ENCODE results near the gene RYR2.
"Not testable (repeated sequence)": the region's sequence is repeated elsewhere in the genome, so short reads cannot be mapped to it uniquely, and the experiment has no call there.

RYR2 gene

DNA sequence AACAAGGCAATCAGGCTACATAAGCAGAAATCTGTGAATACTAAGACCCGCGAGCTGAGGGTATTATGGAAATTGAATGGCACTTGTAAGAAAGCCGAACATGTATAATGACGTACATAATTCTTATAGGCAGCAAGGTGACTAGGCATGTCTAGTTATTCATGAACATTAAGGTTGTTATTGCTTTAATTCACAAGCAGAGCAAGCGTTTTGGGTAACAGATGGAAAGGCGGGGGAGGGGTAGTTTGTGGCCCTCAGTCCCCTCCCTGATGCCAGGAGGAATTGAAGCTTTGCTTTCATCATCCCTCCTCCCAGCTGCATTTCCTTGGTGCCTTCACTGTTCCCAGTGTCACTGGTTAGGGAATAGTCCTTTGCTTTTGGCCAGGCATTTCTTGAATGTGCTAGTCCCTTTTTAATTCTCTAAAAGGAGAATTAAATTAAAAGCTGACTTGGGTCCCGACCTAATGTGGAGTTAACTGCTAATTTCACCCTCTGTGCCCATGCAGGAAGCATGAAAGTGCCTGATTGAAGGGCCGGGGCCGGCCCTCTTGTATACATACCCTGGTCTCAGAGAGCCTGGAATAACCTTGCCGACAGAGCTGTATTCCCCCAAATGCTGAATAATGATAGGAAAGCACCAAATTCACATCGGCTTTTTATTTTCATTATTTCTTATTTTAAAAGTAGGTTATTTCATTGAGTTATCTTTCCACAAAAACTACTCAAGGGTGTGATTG is 42.5 kb downstream of the RYR2 start:
- DNase-seq (ENCODE audit: low read depth), result no peak

- no peak for DNase-seq (ENCODE audit: low read depth)
Measured at GRCh38 chr1:237091691-237092090, 49.7 kb downstream of the RYR2 start.

- DNase-seq (ENCODE audit: low read depth), result no peak
Measured at GRCh38 chr1:237093691-237094090, 51.7 kb downstream of the RYR2 start.

DNA sequence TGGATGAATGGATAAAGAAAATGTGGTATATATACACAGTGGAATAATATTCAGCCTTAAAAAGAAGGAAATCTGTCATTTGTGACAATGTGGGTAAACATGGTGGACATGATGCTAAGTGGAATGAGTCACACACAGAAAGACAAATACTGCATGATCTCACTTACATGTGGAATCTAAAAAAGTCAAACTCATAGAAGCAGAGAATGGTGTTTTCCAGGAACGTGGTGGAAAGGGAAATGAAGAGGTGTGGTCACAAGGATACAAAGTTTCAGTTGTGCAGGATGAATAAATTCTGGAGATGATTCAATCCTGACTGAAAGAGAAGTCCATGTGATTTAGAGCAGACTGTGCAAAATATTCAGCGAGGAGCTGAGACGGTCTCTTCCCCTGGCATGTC is 56.6 kb downstream of the RYR2 start:
- DNase-seq (ENCODE audit: low read depth), result no peak

- no peak for DNase-seq (ENCODE audit: low read depth)
Measured at GRCh38 chr1:237103021-237103420, 61.0 kb downstream of the RYR2 start.

- no peak for DNase-seq (ENCODE audit: low read depth)
Measured at GRCh38 chr1:237104096-237104495, 62.1 kb downstream of the RYR2 start.

GRCh38 chr1:237105826-237106225 is 63.8 kb downstream of the RYR2 start:
- DNase-seq (ENCODE audit: low read depth), result no peak

DNA sequence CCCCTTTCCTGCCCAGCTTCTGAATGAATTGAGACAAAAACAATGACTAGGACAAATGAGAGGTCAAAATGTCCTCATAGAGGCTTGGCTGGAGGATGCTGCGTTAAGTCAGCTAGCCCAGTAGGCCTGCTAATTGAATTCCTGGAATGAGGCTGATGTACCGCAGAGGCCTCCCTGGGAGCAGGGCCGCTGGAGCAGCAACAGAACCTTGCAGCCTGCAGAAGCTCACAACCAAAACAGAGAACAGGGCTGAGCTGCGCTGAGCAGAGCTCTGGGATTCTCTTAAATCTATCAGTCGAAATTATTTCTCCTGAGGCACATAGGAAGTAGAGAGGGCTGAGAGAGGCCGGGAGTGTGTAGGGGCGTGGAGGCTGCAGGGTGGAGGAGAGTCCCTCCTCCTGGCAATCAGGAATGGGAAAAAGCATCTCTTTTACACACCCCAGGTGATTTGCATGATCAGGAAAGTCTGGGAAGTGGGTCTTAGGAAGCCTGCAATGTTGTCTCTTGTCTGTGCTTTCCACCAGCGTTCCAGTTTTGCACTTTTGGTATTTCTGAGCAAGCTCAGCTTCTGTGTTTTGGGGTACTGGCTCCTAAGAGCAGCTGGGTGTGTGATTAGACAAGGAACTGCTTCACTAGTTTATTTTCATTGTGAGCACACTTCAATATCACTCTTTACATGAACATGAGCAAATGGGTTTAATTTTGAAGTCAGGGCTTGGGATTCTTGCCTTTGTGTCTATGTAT is 66.5 kb downstream of the RYR2 start:
- no peak for DNase-seq (ENCODE audit: low read depth)

DNA sequence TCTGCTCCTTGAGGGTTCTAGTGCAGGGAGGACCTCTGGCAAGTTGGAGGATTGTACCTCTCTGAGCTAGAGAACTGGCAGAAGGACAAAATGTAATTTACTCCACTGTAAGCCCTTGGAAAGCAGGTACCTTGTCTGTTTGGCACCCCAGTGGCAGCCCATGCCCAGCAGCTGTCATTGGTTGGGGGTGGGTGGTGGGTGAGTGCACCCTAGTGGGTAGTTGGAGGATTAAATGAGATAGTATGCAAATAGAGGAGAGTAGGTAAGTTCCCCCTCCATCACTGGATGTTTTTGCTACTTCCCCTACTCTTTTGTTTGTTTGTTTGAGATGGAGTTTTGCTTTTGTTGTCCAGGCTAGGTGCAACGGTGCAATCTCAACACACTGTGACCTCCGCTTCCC is 69.8 kb downstream of the RYR2 start:
- no peak for DNase-seq (ENCODE audit: low read depth)

DNA sequence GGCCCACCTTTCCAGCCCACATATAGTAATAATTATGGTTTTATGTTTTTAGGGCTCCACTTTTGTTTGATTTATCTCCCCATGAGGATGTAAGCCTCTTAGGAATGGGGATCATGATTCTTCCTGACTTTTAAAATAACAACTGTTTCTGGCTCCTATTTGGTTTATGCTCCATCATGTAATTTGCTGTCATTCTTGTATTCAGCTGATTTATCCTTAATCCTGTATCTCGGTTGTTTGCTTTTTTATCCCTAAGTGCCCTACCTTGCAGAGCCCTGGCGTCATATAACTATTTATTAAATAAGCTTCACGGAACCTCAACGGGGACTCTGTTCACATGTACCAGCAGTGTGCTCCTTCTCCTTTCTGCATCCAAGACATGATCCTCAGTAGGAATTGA is 70.7 kb downstream of the RYR2 start:
- DNase-seq (ENCODE audit: low read depth), result no peak

- DNase-seq (ENCODE audit: low read depth), result no peak
Measured at GRCh38 chr1:237115035-237115434, 73.1 kb downstream of the RYR2 start.

- DNase-seq (ENCODE audit: low read depth), result no peak
Measured at GRCh38 chr1:237119091-237119490, 77.1 kb downstream of the RYR2 start.

DNA sequence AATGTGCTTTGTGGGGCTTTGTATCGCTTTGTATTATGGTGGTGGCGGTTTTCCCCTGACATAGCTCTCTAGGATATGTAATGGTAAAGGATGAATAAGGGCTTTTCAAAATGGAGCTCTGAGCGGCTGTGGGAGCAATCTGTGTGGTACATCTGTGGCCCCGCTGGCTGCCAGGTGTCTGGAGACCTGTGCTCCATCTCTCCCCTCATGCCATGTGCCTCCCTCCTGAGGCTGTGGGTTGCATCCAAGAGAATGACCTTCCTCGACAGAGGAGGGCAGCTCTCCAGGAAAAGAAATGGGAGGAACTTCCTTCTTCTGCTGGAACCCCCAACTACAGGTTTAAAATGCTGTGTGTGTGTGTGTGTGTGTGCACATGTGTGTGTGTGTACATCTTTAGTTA is 78.7 kb downstream of the RYR2 start:
- DNase-seq (ENCODE audit: low read depth), result no peak

GRCh38 chr1:237124856-237125462 is 83.0 kb downstream of the RYR2 start:
- no peak for DNase-seq (ENCODE audit: low read depth)

- DNase-seq (ENCODE audit: low read depth), result no peak
Measured at GRCh38 chr1:237126180-237126579, 84.2 kb downstream of the RYR2 start.

- DNase-seq (ENCODE audit: low read depth), result not testable (repeated sequence)
Measured at GRCh38 chr1:237127301-237127700, 85.3 kb downstream of the RYR2 start.

DNA sequence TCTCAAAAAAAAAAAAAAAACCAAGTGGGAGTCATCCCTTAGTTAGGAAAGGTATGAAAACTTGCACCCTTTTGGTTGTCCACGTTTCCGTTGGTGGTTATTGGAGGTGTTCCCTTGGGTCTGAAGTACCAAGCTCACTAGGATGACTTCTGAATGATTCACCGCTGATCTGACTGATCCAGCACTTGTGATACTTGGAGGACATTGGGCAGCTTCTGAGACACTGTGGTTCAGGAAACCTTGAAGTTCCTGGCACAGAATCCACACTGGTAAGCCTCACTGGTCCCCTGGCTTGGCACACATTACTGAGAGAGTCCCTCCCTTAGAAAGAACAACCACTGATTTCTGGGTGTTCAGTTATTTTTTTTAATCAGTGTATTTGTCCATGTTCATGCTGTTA is 91.9 kb downstream of the RYR2 start:
- DNase-seq (ENCODE audit: low read depth), result no peak

- DNase-seq (ENCODE audit: low read depth), result no peak
Measured at GRCh38 chr1:237134929-237135328, 92.9 kb downstream of the RYR2 start.

- no peak for DNase-seq (ENCODE audit: low read depth)
Measured at GRCh38 chr1:237138551-237138950, 96.6 kb downstream of the RYR2 start.

GRCh38 chr1:237139732-237140131 is 97.7 kb downstream of the RYR2 start:
- no peak for DNase-seq (ENCODE audit: low read depth)

GRCh38 chr1:237140986-237141385 is 99.0 kb downstream of the RYR2 start:
- DNase-seq (ENCODE audit: low read depth), result no peak

- DNase-seq (ENCODE audit: low read depth), result no peak
Measured at GRCh38 chr1:237141502-237141901, 99.5 kb downstream of the RYR2 start.

DNA sequence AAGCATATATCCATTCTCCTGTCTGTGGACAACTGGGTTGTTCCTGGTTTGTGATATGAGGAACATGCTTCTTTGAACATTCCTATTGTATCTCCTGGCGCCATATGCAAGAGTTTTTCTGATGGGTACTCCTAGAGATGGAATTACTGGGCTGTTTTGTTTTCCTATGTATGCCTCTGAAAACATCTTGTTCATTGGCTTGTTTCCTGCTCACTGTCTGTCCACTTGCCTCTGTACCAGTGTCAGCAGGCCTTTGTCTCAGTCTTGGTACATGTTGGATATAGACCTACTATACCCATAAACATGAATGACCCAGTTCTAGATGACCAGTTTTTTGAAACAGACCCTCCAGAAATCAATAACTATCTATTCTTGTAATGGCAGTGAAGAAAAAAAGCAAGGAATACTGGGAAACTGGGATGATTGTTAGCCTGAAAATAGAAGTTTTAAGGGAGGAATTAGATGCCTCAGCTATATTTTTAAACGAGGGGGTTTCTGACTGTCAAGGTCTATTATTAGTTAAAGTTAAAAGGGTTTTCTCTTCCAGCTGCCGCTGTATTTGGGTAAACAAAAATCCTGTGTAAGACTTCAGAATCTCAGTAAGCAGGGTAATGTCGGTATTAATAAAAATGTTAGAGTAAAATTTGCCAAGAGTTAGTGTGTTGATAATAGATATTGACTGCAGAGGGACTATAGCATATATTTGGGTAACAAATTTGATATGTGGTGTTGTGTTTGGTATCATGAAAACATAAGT is 103.6 kb downstream of the RYR2 start:
- no peak for DNase-seq (ENCODE audit: low read depth)
